H9 (cell line): Measurements from ENCODE around the gene ARHGAP22. TPM values are rescaled to one million over a fixed set of nuclear protein-coding genes. Genes with fewer than 3 reads are reported as not detected.
A peak's percentile ranks its signal among the peaks of the same experiment; 100 is the strongest.

Experiments
- DNase-seq: peaks from one replicate; pipeline ENCODE4 v3.0.0-alpha.2; 2017
- H2AFZ ChIP-seq: one replicate; pipeline ENCODE4 v1.6.1; 2013; ENCODE audit warnings: mild to moderate bottlenecking, low read length, control low read depth, moderate library complexity
- H2AK5ac ChIP-seq: 2 replicates; pipeline ENCODE4 v1.6.1; 2013; ENCODE audit warnings: low read length, control low read depth, mixed read lengths; ENCODE audit not compliant: insufficient read length
- H2BK120ac ChIP-seq: one replicate; pipeline ENCODE4 v1.6.1; 2013; ENCODE audit warnings: low read depth, mild to moderate bottlenecking, low read length, control low read depth, inconsistent platforms; ENCODE audit not compliant: poor library complexity, severe bottlenecking
- H2BK12ac ChIP-seq: 2 replicates; pipeline ENCODE4 v1.6.1; 2013; ENCODE audit warnings: low read length, control low read depth, mixed read lengths, low read depth; ENCODE audit not compliant: insufficient read length
- H2BK15ac ChIP-seq: 2 replicates; pipeline ENCODE4 v1.6.1; 2013; ENCODE audit warnings: low read depth, low read length, control low read depth
- H2BK20ac ChIP-seq: one replicate; pipeline ENCODE4 v1.6.1; 2013; ENCODE audit warnings: low read depth, mild to moderate bottlenecking, low read length, control low read depth, inconsistent platforms; ENCODE audit not compliant: poor library complexity, severe bottlenecking
- H2BK5ac ChIP-seq: 2 replicates; pipeline ENCODE4 v1.6.1; 2013; ENCODE audit warnings: low read length, control low read depth, mixed read lengths; ENCODE audit not compliant: insufficient read length
- H3K14ac ChIP-seq: 2 replicates; pipeline ENCODE4 v1.6.1; 2013; ENCODE audit warnings: low read length, control low read depth; ENCODE audit not compliant: insufficient read depth
- H3K18ac ChIP-seq: 2 replicates; pipeline ENCODE4 v1.6.1; 2013; ENCODE audit warnings: low read depth, mild to moderate bottlenecking, mixed read lengths, low read length, control low read depth; ENCODE audit not compliant: insufficient read length
- H3K23ac ChIP-seq: 2 replicates; pipeline ENCODE4 v1.6.1; 2013; ENCODE audit warnings: low read length, control low read depth, mixed read lengths, low read depth; ENCODE audit not compliant: insufficient read length
- H3K23me2 ChIP-seq: 2 replicates; pipeline ENCODE4 v1.6.1; 2013; ENCODE audit warnings: low read depth, mild to moderate bottlenecking, mixed read lengths, low read length, control low read depth; ENCODE audit not compliant: insufficient read length, poor library complexity, severe bottlenecking
- H3K27ac ChIP-seq: 2 replicates; pipeline ENCODE4 v1.5.1; 2013; ENCODE audit warnings: low read length, control low read depth, mixed read lengths, low read depth; ENCODE audit not compliant: insufficient read length
- H3K27me3 ChIP-seq: 2 replicates; pipeline ENCODE4 v1.6.1; 2013; ENCODE audit warnings: low read length, control low read depth, inconsistent platforms; ENCODE audit not compliant: insufficient read depth
- H3K4ac ChIP-seq: 2 replicates; pipeline ENCODE4 v1.6.1; 2013; ENCODE audit warnings: low read depth, mild to moderate bottlenecking, control low read depth, inconsistent platforms, low read length, moderate library complexity
- H3K4me1 ChIP-seq: 2 replicates; pipeline ENCODE4 v1.6.1; 2013; ENCODE audit warnings: low read length, control low read depth, inconsistent platforms; ENCODE audit not compliant: insufficient read depth
- H3K4me2 ChIP-seq: 2 replicates; pipeline ENCODE4 v1.6.1; 2013; ENCODE audit warnings: low read length, control low read depth, mixed read lengths; ENCODE audit not compliant: insufficient read length, insufficient read depth
- H3K56ac ChIP-seq: 2 replicates; pipeline ENCODE4 v1.6.1; 2013; ENCODE audit warnings: low read depth, mild to moderate bottlenecking, mixed read lengths, low read length, control low read depth; ENCODE audit not compliant: insufficient read length
- H3K79me1 ChIP-seq: 2 replicates; pipeline ENCODE4 v1.6.1; 2013; ENCODE audit warnings: low read depth, mild to moderate bottlenecking, moderate library complexity, low read length, control low read depth, inconsistent platforms; ENCODE audit not compliant: insufficient read depth, poor library complexity, severe bottlenecking
- H3K79me2 ChIP-seq: 2 replicates; pipeline ENCODE4 v1.6.1; 2013; ENCODE audit warnings: low read length, control low read depth, inconsistent platforms; ENCODE audit not compliant: insufficient read depth
- H3K9ac ChIP-seq: 2 replicates; pipeline ENCODE4 v1.6.1; 2013; ENCODE audit warnings: low read length, control low read depth, mixed read lengths; ENCODE audit not compliant: insufficient read length; ENCODE audit errors: extremely low read depth
- H3K9me3 ChIP-seq: one replicate; pipeline ENCODE4 v1.6.1; 2013; ENCODE audit warnings: low read depth, low read length, inconsistent platforms; ENCODE audit not compliant: control insufficient read depth
- H3T11ph ChIP-seq: one replicate; pipeline ENCODE4 v1.6.1; 2013; ENCODE audit warnings: mild to moderate bottlenecking, low read length, control low read depth, inconsistent platforms
- H4K20me1 ChIP-seq: one replicate; pipeline ENCODE4 v1.6.1; 2013; ENCODE audit not compliant: control insufficient read depth, insufficient read length, insufficient read depth
- H4K5ac ChIP-seq: 2 replicates; pipeline ENCODE4 v1.6.1; 2013; ENCODE audit warnings: low read depth, mild to moderate bottlenecking, mixed read lengths, low read length, control low read depth; ENCODE audit not compliant: insufficient read length
- H4K8ac ChIP-seq: replicated peaks from 2 replicates; pipeline ENCODE4 v1.6.1; 2013; ENCODE audit warnings: low read length, control low read depth, mixed read lengths, low read depth; ENCODE audit not compliant: insufficient read length
- H4K91ac ChIP-seq: 2 replicates; pipeline ENCODE4 v1.6.1; 2013; ENCODE audit warnings: low read depth, mild to moderate bottlenecking, moderate library complexity, mixed read lengths, low read length, control low read depth; ENCODE audit not compliant: insufficient read length
- H3K27ac Mint-ChIP-seq, 3 experiments: 2 replicates in 2 of 3; 3 replicates in 1 of 3; pipeline ENCODE4 v1.8.0; 2020 to 2021; ENCODE audit warnings: mixed read lengths in 3 of 3, mild to moderate bottlenecking in 1 of 3, moderate library complexity in 1 of 3
- H3K27me3 Mint-ChIP-seq: 2 replicates; pipeline ENCODE4 v1.8.0; 2021; ENCODE audit warnings: low read depth, mild to moderate bottlenecking, moderate library complexity, mixed read lengths
- H3K36me3 Mint-ChIP-seq, 3 experiments: 2 replicates in 2 of 3; 3 replicates in 1 of 3; pipeline ENCODE4 v1.8.0; 2020 to 2021; ENCODE audit warnings: low read depth in 3 of 3, mixed read lengths in 3 of 3; ENCODE audit not compliant: insufficient read depth in 1 of 3
- H3K4me1 Mint-ChIP-seq, 2 experiments: 2 replicates each; pipeline ENCODE4 v1.8.0; 2020; ENCODE audit warnings: mixed read lengths in 2 of 2
- H3K4me3 Mint-ChIP-seq, 2 experiments: 2 replicates in 1 of 2; 3 replicates in 1 of 2; pipeline ENCODE4 v1.8.0; 2020 to 2021; ENCODE audit warnings: mild to moderate bottlenecking in 2 of 2, mixed read lengths in 2 of 2, moderate library complexity in 1 of 2
- H3K9me3 Mint-ChIP-seq, 2 experiments: 2 replicates in 1 of 2; 3 replicates in 1 of 2; pipeline ENCODE4 v1.8.0; 2020; ENCODE audit warnings: mild to moderate bottlenecking in 2 of 2, mixed read lengths in 2 of 2, moderate library complexity in 1 of 2
- CTCF ChIP-seq: fragments of 200-600 bp; sonication (generic); conservative IDR thresholded peaks from 3 replicates; pipeline ENCODE4 v1.8.0; 2021; ENCODE audit warnings: antibody characterized with exemption, mild to moderate bottlenecking
- WGBS: extraction: QIAGEN DNeasy Blood & Tissue Kit; methylation state at CpG from one replicate; pipeline ENCODE4 v1.1.7; 2013; ENCODE audit warnings: missing lambda C conversion rate, low lambda C conversion rate, mixed read lengths; ENCODE audit not compliant: insufficient read length; ENCODE audit errors: extremely low coverage; 5-methylcytosine and 5-hydroxymethylcytosine counted together
- total RNA-seq: library from RNA; stranded (reverse); gene quantifications from 2 replicates; pipeline ENCODE4 v1.2.1, GENCODE V29; 2021

The ARHGAP22 gene
- total RNA-seq, 1 experiment from 2014 or later = 7.4 TPM

GRCh38 chr10:48533540-48533939, 71.3 kb downstream of the ARHGAP22 start:
- Histone ChIP-seq H4K8ac (no peak overlapping the region), H3K23me2 (no peaks in the 10 kb centered on the region), H2BK15ac (no peak overlapping the region), H3K79me2 (no peaks in the 10 kb centered on the region), H3K56ac (no peak overlapping the region), H3K18ac (no peak overlapping the region), H2AK5ac (no peak overlapping the region), H2BK12ac (no peak overlapping the region), H3K14ac (no peak overlapping the region), H3K4me1 (peaks cover 17% of the 10 kb centered on the region), H2AFZ (no peak overlapping the region), H3K27me3 (no peaks in the 10 kb centered on the region), H3K23ac (no peak overlapping the region), H4K5ac (no peak overlapping the region), H2BK5ac (no peak overlapping the region), H3T11ph (no peak overlapping the region), H3K9me3 (no peaks in the 10 kb centered on the region), H3K4ac (no peak overlapping the region), H2BK20ac (no peak overlapping the region), H3K4me2 (no peak overlapping the region), H2BK120ac (no peak overlapping the region), H4K91ac (no peak overlapping the region), H3K27ac (no peak overlapping the region), H3K9ac (no peak overlapping the region), H3K79me1 (no peaks in the 10 kb centered on the region), H4K20me1 (no peaks in the 10 kb centered on the region)
- Mint-ChIP-seq H3K27ac (peak overlapping the region; percentile 34 to 95 (median 95); a peak in 5 of 7 replicates), H3K4me3 (no peak overlapping the region; a peak in 1 of 5 replicates), H3K36me3 (no peaks in the 10 kb centered on the region; a peak in 3 of 7 replicates), H3K9me3 (no peaks in the 10 kb centered on the region; a peak in 1 of 5 replicates), H3K27me3 (peaks cover 4% of the 10 kb centered on the region), H3K4me1 (peaks cover 47 to 53% of the 10 kb centered on the region in 2 experiments)
- no CpG with 5 or more reads among the region's 3 CpGs for WGBS
- TF ChIP-seq CTCF = no peak
- DNase-seq = no peak
